PFSK-1 (cell line): ENCODE measurements around the gene PRR36.

ENCODE experiments used
- SIN3A ChIP-seq: IDR thresholded peaks from 2 replicates; pipeline ENCODE4 v1.6.1; 2012; ENCODE audit warnings: mild to moderate bottlenecking, low read length, moderate library complexity, borderline replicate concordance; ENCODE audit not compliant: insufficient read depth
- TAF1 ChIP-seq: IDR thresholded peaks from 2 replicates; pipeline ENCODE4 v1.6.1; 2012; ENCODE audit warnings: low read length, control low read depth, borderline replicate concordance; ENCODE audit not compliant: insufficient read depth
- TF ChIP-seq, protein P1 (sequence below), 2 experiments: IDR thresholded peaks; 2 replicates each; pipeline versions ENCODE4 v1.6.1 to v1.8.0; 2011 to 2012; ENCODE audit warnings: low read depth in 2 of 2, low read length in 2 of 2, control low read depth in 1 of 2, inconsistent platforms in 1 of 2, mild to moderate bottlenecking in 1 of 2, moderate library complexity in 1 of 2; ENCODE audit not compliant: insufficient read depth in 1 of 2

DNA sequence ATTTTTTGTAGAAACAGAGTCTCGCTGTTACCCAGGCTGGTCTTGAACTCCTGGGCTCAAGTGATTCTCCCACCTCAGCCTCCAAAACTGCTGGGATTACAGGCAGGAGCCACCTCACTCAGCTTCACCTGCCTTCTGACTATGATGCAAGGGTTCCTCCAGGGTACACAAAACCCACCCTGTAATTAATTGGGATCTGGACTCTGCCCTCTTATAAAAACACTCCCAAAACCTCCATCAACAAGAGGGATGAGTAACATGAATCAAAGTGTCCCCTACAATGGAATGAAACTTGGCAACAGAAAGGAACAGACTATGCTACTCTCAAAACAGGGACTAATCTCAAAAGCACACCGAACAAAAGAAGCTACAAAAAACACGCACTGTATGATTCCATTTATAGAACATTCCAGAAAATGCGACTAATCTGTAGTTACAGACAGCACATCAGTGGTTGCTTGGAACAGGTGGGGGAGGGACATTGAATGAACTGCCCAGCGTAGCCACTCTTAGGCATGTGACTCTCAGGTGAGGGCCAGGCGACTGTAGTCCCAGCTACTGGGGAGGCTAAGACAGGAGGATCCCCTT lies 3.2 kb upstream of the PRR36 start:
- TF ChIP-seq, protein P1, sequence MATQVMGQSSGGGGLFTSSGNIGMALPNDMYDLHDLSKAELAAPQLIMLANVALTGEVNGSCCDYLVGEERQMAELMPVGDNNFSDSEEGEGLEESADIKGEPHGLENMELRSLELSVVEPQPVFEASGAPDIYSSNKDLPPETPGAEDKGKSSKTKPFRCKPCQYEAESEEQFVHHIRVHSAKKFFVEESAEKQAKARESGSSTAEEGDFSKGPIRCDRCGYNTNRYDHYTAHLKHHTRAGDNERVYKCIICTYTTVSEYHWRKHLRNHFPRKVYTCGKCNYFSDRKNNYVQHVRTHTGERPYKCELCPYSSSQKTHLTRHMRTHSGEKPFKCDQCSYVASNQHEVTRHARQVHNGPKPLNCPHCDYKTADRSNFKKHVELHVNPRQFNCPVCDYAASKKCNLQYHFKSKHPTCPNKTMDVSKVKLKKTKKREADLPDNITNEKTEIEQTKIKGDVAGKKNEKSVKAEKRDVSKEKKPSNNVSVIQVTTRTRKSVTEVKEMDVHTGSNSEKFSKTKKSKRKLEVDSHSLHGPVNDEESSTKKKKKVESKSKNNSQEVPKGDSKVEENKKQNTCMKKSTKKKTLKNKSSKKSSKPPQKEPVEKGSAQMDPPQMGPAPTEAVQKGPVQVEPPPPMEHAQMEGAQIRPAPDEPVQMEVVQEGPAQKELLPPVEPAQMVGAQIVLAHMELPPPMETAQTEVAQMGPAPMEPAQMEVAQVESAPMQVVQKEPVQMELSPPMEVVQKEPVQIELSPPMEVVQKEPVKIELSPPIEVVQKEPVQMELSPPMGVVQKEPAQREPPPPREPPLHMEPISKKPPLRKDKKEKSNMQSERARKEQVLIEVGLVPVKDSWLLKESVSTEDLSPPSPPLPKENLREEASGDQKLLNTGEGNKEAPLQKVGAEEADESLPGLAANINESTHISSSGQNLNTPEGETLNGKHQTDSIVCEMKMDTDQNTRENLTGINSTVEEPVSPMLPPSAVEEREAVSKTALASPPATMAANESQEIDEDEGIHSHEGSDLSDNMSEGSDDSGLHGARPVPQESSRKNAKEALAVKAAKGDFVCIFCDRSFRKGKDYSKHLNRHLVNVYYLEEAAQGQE (IDR thresholded peaks at IDR 0.05; ENCODE audit: insufficient read depth in 1 of 2, low read depth in 2 of 2, low read length in 2 of 2): no peak
- TF ChIP-seq SIN3A (no peak), TAF1 (no peak)
